ENCODE measurements around the gene RWDD3.

The RWDD3 gene

DNA sequence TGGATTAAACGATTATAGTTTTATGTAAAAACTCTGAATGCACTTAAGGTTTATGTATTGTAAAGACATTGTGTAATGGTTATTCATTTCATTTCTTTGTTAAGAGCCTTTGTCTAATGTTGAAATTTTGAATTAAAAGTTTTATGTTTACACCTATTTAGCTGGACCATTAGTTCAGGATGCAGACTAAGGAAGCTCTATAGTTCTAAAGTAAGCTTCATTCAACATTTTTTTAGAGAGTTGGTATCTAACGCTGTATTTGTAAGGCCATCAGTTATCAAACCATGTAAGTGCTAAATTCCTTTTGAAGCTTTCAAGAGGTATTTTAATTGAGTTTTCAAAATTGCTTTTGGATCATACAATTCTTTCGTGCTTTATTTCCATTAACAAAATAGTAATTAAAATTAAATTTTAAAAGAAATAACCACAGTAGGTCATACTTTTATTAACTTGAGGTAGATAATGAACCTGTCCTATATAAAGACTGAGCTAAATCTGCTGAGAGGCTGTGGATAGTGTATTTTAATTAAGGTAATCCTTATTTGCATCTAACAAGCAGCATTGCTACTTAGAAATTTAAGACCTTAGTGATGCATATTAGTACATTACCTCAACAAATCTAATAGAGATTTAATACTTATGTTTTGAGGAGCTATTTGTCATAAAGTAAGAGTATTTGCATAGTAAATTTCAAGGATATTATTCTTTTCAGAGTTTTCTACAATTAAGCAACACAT lies 47.9 kb downstream of the RWDD3 start:
- no peak for DNase-seq (ENCODE audit: low read depth in 1 of 2, low spot score in 1 of 2)

DNA sequence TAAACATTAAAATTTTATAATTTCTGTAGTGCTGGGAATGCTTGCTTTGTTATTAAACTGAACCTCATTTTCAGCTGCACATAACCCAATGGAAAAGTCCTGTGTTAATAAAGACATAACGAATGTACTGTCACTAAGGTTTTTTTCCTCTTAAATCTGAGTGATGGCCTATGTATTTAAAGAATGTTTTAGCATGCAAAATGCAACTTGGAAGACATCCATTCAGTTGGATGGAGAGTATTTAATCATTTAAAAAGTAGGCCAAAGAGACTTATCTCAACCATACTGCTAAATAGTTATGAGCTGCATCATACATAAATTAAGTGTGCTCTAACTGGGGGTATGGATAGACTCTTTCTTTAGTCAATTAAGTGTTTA lies 48.5 kb downstream of the RWDD3 start:
- no peak for DNase-seq (ENCODE audit: low read depth in 1 of 2, low spot score in 1 of 2)

DNA sequence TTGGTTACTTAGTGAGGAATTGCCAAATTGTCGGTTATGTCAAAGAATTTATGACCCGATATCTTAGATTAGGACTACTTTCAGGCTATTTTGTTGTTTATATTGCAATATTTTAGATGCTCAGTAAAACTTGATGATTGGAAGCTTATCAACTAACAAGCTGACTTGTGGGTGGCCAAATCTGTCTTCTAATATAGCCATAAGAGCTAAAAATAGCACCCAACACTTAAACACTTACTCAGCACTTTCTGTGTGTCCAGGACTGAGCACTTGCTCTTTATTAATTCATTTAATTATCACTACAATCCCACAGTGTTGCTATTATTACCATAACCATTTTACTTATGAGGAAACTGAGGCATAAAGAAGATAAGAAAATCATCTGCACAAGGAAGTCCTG lies 50.4 kb downstream of the RWDD3 start:
- DNase-seq (ENCODE audit: low read depth in 1 of 2, low spot score in 1 of 2), result no peak

DNA sequence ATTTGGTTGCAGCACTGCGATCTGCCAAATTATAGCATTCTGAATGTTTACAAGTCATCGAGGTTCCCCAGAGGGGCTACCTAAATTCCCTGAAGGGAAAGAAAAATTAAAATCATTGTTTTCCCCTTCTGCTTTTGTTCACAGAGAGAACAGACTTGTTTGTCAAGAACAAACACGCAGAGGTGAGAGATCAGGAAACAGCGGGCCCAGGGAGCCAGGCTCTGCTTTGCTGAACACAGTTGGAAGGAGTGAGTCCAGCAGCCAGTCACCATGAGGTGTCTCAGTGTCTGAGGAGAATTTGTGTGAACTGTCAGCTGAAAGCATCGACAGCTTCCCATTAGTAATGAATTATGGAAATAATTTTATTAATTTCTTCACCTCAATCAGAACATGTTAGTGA lies 52.5 kb downstream of the RWDD3 start:
- no peak for DNase-seq (ENCODE audit: low read depth in 1 of 2, low spot score in 1 of 2)

DNA sequence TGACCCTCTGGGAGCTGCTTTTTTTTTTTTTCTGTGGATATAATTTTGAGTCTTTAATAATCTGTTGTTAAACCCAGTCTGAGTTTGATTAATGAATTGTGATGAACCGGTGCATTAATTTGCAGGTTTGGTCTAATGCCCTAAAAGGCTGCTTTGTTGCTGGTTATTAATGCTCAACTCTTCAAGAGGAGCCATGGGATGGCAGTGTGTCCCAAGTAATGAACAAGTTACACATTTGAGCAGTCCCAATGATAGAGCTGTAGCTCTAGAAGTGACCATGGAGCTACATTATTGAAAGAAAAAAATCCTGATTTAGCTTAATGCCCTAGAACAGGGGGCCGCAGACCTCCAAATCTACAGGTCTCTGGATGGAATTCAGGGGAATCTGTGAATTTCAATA lies 53.1 kb downstream of the RWDD3 start:
- no peak for DNase-seq (ENCODE audit: low read depth in 1 of 2, low spot score in 1 of 2)

DNA sequence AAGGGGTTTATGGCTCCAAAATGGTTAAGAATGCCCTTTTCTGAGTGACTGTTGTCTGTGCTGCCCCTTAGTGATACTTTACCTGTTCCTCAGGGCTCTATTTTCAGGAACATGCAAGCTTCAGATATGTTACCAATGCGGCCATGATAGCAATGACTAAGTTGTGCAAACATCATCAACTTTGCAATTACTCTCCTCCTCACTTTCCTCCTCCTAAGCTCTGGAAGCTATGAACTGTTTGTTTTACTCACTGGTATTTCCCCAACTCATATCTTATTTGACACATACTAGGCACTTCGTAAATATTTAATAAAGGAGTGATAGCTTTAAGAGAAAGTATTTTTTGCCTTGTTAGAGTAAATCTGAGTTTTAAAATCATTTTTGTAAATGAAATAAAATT lies 53.8 kb downstream of the RWDD3 start:
- no peak for DNase-seq (ENCODE audit: low read depth in 1 of 2, low spot score in 1 of 2)
